Measurements from ENCODE around the gene KIF12.

DNA sequence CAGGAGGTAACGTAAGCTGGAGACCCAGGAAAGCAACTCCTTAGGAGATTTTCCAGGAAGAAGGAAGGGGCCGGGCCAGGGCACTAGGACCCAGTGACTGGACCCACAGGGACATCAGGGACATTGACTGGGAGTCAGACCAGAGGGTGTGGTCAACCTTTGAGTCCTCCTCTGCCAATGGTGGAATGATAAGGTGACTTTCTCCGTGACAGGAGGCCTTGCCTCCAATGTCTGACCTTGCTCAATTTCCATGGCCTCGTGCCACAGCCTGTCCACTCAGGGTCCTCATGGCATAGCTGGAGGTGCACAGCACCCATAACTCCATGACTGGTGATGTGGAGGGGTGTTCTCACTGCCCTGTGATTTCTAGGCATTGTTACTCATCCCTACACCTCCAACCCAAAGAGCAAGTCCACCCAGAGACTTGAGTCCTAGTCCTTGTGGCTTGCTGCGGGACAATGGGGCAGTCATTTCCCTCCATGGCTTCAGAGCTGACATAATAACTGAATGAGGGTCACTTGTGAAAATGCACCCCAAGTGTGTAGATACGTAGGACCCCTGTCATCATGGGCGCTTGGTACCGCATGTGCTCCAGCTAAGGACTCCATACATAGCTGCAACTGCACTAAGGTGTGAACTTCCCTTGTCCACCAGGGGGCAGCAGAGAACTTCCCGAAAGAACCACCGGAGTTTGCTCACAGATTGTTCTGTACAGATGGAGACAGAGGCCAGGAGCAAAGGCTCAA is 16.9 kb downstream of the KIF12 start:
- TF ChIP-seq, protein P1, sequence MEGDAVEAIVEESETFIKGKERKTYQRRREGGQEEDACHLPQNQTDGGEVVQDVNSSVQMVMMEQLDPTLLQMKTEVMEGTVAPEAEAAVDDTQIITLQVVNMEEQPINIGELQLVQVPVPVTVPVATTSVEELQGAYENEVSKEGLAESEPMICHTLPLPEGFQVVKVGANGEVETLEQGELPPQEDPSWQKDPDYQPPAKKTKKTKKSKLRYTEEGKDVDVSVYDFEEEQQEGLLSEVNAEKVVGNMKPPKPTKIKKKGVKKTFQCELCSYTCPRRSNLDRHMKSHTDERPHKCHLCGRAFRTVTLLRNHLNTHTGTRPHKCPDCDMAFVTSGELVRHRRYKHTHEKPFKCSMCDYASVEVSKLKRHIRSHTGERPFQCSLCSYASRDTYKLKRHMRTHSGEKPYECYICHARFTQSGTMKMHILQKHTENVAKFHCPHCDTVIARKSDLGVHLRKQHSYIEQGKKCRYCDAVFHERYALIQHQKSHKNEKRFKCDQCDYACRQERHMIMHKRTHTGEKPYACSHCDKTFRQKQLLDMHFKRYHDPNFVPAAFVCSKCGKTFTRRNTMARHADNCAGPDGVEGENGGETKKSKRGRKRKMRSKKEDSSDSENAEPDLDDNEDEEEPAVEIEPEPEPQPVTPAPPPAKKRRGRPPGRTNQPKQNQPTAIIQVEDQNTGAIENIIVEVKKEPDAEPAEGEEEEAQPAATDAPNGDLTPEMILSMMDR (IDR thresholded peaks at IDR 0.05) = peak; percentile 87
- TF ChIP-seq EZH2 (IDR thresholded peaks at IDR 0.05; ENCODE audit: borderline replicate concordance, insufficient read depth, low read depth, low read length, poor library complexity, severe bottlenecking) = no peak
